Measurements from ENCODE around the gene ISCA2.
"Not testable (repeated sequence)": the region's sequence is repeated elsewhere in the genome, so short reads cannot be mapped to it uniquely, and the experiment has no call there.

DNA sequence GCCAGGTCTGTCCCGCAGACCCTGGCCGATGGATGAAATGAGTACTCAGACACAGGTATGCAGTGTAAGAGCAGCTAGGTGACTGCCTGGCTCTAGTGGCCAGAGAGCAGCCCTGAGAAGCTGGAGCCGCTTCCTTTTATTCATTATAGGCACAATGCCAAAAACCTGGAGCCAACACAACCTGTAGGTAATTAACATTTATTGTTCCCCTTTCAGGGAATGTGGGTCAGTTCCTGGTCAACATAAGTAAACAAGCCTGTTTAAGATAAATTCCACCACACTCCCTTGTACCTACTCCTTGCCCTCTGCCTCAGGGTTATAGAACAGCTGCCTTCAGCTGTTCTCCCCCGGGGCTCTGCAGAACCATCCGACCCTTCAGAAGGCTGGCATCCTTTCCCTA lies 39.2 kb upstream of the ISCA2 start:
- TF ChIP-seq, protein P1, sequence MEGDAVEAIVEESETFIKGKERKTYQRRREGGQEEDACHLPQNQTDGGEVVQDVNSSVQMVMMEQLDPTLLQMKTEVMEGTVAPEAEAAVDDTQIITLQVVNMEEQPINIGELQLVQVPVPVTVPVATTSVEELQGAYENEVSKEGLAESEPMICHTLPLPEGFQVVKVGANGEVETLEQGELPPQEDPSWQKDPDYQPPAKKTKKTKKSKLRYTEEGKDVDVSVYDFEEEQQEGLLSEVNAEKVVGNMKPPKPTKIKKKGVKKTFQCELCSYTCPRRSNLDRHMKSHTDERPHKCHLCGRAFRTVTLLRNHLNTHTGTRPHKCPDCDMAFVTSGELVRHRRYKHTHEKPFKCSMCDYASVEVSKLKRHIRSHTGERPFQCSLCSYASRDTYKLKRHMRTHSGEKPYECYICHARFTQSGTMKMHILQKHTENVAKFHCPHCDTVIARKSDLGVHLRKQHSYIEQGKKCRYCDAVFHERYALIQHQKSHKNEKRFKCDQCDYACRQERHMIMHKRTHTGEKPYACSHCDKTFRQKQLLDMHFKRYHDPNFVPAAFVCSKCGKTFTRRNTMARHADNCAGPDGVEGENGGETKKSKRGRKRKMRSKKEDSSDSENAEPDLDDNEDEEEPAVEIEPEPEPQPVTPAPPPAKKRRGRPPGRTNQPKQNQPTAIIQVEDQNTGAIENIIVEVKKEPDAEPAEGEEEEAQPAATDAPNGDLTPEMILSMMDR (IDR thresholded peaks at IDR 0.05) = not testable (repeated sequence)
- TF ChIP-seq POLR2A (IDR thresholded peaks at IDR 0.05) = not testable (repeated sequence)

Data from testis (tissue), 2 donors.